DMS153 treated with DMSO at 0.1 percent for 48 hours (cell line): ENCODE results near the gene SDCCAG8.
A peak's percentile ranks its signal among the peaks of the same experiment; 100 is the strongest.
"Not testable (repeated sequence)": the region's sequence is repeated elsewhere in the genome, so short reads cannot be mapped to it uniquely, and the experiment has no call there.

ENCODE experiments used
- DNase-seq: peaks from one replicate; lab custom pipeline; 2025; ENCODE audit not compliant: unreplicated experiment; lab: John Stamatoyannopoulos, UW

SDCCAG8 gene

DNA sequence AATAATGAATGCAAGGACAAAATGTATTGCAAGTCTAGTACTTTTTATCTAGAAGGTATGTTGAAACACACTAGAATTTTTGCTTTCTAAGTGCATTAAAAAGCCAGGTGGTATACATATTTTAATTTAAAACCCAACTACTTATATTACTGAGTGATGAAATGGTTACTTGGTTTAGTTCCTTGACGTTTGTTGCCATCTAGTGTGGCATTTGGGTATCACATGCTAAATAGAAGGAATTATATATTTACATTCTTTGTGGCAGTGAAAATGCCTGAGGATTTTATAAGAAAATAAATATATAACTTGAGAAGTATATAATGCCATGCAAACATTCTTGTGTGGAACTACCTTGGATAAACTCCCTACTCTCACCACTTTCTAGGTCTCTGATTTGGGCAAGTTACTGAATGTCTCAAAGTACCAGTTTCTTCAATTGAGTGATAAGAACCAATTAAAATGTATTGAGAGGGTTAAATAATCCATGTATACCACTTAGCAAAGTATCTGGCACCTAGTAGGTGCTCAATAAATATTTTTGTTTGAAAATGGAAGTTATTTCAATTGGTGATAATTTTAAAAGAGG lies 69.6 kb downstream of the SDCCAG8 start:
- peak; percentile 56 for DNase-seq

- DNase-seq, result no peak
Measured at GRCh38 chr1:243332440-243332839, 76.6 kb downstream of the SDCCAG8 start.

DNA sequence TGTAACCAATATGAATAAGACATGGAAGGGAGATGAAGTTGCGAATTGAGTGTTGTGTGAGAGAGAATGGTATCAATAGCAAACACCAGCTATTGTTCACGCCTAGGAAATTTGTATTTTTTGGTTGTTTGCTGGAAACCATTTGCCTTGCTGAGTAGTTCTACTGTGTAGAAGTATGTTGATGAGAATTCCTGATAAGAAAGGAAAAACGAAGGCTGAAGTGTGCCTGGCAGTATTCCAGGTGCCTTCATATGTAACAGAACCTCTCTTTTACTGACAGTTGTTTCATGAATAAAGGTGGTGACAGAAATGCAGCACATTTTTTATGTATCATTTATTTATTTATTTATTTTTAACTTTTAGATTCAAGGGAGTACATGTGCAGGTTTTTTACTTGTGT lies 79.5 kb downstream of the SDCCAG8 start:
- DNase-seq, result no peak

GRCh38 chr1:243336163-243336562 lies 80.3 kb downstream of the SDCCAG8 start:
- DNase-seq, result no peak

GRCh38 chr1:243338848-243339247 lies 83.0 kb downstream of the SDCCAG8 start:
- not testable (repeated sequence) for DNase-seq

- no peak for DNase-seq
Measured at GRCh38 chr1:243341074-243341473, 85.2 kb downstream of the SDCCAG8 start.

DNA sequence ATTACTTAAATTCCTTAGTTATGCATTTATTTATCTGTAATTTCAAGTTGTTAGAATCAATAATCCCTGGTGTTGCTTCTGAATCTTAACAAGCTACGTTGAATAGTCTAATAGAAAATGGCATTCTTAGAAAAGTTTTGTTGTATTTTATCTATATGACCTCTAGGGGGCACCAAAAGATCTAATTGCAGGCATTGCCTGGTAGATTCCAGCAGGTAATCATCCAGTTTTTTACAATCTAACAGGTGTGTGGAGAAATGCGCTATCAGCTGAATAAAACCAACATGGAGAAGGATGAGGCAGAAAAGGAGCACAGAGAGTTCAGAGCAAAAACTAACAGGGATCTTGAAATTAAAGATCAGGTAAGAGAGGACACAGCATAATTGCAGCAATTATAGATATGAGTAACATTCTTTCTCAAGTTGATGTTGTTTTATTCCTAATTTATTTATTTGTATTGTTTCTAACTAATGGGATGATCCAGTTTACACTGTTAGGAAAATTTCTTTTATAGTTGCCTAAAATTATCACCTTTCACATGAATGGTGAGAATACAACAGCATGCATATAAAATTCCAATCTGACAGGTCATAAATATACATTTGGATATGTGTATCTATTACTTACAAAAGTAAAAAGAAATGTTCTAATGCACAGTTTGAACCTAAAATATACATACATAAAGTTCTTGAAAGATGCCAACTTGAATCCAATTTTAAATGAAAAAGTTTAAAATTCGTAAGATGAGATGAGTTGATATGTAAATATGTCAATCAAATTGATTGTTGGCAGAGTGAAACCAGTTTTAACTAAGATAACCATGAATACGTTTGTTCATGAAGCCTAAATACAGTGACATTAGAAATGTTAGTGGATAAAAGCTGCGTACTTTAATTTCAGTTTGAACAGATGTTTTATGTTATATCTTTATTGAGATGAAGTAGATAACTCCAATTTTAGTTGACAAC lies 88.4 kb downstream of the SDCCAG8 start:
- peak; percentile 74 for DNase-seq

- DNase-seq, result no peak
Measured at GRCh38 chr1:243345205-243345604, 89.4 kb downstream of the SDCCAG8 start.

DNA sequence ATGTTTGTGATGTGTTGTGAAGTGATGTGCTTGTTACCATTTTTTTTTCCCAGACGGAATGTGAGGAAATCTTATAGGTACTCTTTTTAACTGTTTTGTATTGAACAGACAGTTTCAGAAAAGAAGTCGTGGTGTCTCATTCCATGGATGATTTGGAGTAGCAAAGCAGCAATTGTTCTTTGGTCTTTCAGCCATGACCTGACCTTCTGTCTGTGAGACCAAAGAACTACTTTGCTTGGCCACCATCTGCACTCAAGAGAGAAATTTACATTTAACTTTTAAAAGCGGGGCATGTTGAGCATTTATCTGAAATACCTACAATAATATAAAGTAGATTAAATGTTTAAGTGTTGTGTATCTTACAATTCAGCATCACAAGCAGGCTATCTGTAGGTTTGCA lies 90.2 kb downstream of the SDCCAG8 start:
- no peak for DNase-seq

GRCh38 chr1:243346468-243346867 lies 90.6 kb downstream of the SDCCAG8 start:
- DNase-seq, result no peak

GRCh38 chr1:243348331-243348730 lies 92.5 kb downstream of the SDCCAG8 start:
- no peak for DNase-seq

- DNase-seq, result no peak
Measured at GRCh38 chr1:243349128-243349527, 93.3 kb downstream of the SDCCAG8 start.

DNA sequence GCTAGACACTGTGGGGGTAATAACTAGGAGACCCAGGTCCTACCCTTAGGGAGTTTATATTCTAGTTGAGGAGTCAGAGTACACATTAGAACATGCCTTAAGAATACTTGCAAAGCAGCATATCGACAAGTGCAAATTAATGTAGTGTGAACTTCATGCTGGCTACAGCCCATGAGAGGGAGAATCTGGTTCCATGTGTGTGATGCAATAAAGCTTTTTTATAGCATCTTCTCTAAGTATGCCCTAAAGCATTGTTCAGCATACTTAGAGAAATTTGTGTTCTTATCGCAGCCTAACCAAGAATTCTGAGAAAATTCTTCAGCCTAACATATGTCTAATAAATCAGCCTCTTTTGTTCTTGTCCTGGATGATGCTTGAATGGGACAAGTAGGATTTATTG lies 95.5 kb downstream of the SDCCAG8 start:
- DNase-seq, result no peak

GRCh38 chr1:243354511-243355153 lies 98.8 kb downstream of the SDCCAG8 start:
- DNase-seq, result no peak

GRCh38 chr1:243363832-243364231 lies 108.0 kb downstream of the SDCCAG8 start:
- DNase-seq, result no peak

DNA sequence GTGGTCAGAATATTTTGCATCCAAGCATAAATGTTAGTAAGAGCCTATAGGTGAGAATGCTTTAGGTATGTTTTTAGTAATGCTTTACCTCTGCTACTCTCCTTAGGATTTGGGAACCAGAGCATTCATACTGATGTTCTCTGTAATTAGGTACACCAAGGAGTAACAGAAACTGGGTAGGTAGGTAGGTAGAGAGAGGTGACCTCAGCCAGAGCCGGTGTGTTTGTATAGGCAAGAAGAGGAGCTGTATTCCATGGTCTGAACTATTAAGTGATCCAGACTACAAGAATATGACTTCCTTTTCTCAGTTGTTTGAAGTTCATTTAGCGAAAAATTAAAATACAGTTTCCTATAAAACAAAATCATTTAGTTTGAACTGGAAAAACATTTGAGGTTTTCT lies 108.5 kb downstream of the SDCCAG8 start:
- no peak for DNase-seq

- no peak for DNase-seq
Measured at GRCh38 chr1:243364866-243365265, 109.0 kb downstream of the SDCCAG8 start.

- no peak for DNase-seq
Measured at GRCh38 chr1:243367314-243367713, 111.5 kb downstream of the SDCCAG8 start.

DNA sequence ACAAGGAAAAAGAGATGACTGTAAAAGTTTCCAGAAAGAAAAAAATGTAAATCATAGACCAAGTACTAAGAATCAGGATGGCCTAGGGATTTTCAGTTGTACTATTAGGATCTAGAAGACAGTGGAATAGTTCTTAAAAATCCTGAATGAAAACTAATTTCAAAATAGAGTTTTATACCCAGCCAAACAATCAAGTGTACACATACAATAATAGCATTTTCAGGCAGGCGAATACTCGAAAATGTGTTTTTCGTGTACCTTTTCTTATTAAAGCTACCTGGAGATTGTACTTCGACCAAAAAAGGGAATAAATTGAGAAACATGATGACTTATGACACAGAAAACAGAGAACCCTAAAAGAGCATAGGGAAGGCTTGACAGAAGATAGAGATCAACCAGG lies 118.6 kb downstream of the SDCCAG8 start:
- no peak for DNase-seq

- no peak for DNase-seq
Measured at GRCh38 chr1:243375596-243375995, 119.8 kb downstream of the SDCCAG8 start.

DNA sequence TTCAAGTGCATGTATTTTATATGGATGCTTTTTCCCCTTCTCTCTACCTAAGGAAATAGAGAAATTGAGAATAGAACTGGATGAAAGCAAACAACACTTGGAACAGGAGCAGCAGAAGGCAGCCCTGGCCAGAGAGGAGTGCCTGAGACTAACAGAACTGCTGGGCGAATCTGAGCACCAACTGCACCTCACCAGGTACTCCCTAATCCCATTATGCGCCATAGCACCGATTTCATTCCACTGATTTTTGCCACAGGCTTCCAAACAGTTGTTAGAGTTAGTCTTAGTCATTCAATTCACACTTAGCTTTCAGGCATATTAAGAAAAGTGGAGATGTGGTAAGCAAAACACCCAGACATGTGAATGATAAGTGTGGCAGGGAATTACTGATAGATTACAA lies 122.8 kb downstream of the SDCCAG8 start:
- DNase-seq, result no peak

GRCh38 chr1:243379208-243379607 lies 123.4 kb downstream of the SDCCAG8 start:
- DNase-seq, result no peak
